Stimulated activated CD4-positive, alpha-beta T cell treated with anti-CD3 and anti-CD28 coated beads, Interleukin-4, amount 100 ng/mL, for 1 hour (primary cell): ENCODE results near the gene ANKIB1.
"Not testable (repeated sequence)": the region's sequence is repeated elsewhere in the genome, so short reads cannot be mapped to it uniquely, and the experiment has no call there.

ENCODE experiments used
- DNase-seq: peaks from one replicate; pipeline ENCODE4 v3.0.0-alpha.2; 2020

Gene ANKIB1

GRCh38 chr7:92415225-92415624 is 169.5 kb downstream of the ANKIB1 start:
- no peak for DNase-seq

DNA sequence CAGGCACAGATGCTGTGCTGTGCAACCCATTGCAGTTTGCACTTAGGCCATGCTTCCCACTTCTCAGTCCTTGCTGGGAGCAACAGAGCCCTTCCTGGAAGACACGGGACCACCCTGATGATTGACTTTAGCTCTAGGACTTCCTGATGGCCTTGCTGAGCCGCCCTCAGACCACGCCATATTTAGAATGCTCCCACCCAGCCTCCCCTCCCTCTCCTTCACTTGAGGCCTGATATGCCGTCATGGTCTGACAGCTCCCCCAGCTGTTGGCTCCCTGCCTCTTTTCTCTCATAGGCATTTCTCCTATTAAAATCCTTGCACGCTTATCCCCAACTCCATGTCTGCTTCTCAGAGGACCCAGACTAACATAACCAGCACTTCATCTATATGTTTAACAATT is 172.1 kb downstream of the ANKIB1 start:
- DNase-seq, result no peak

DNA sequence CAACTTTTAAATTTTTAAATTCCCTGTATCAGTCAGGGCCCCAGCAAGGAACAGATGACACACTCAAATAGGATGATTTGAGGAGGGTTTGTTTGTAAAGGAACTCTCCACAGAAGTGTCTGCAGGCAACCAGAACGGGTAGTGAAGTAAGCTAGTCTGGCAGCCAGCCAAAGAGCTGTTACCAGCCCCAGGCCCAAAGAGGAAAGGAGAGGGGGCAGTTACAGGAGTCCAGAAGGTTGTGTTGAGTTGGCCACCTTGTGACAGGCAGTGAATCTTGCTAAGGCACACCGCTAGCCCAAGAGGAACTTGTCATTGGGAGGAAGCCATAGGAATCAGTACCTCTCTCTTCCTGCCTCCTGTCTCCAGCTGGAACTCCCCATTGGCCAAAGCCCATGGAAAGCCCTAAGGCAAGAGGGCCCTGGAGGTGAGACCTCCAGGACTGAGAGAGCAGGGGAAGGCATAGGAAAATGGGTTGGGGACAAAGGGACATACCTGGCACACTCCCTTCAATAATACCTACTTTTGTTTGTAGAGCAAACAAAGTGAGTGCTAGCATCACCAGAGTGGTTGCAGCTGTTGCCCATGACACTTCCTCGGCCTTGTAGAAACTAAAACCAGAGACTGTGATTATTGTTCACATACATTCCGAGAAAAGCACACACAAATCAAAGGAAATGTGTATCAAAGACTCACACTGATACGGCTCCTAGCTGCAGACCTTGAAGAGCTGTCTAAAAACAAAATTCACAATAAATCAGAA is 176.1 kb downstream of the ANKIB1 start:
- DNase-seq, result no peak

GRCh38 chr7:92422926-92423325 is 177.2 kb downstream of the ANKIB1 start:
- DNase-seq, result no peak

- no peak for DNase-seq
Measured at GRCh38 chr7:92423710-92424131, 177.9 kb downstream of the ANKIB1 start.

- DNase-seq, result no peak
Measured at GRCh38 chr7:92425311-92425947, 179.7 kb downstream of the ANKIB1 start.

DNA sequence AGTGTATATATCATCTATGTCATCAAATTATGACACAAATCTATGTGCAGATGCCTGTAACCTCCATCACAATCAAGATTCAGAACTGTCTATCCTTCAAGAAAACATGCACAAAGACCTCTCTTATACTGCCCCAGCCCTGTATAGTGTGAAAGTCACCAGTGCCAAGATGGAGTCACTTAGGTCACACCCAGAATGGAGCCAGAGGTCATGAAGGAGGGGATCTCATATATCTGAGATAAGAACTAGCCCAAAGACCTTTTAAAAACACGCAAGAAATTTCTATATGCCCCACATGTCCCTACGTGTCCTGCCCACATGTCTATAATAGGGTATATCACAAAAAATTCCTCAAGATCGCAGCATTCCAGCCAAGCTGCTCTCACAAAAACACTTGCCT is 181.4 kb downstream of the ANKIB1 start:
- no peak for DNase-seq

- no peak for DNase-seq
Measured at GRCh38 chr7:92432299-92432946, 186.6 kb downstream of the ANKIB1 start.

- no peak for DNase-seq
Measured at GRCh38 chr7:92433019-92433418, 187.2 kb downstream of the ANKIB1 start.

DNA sequence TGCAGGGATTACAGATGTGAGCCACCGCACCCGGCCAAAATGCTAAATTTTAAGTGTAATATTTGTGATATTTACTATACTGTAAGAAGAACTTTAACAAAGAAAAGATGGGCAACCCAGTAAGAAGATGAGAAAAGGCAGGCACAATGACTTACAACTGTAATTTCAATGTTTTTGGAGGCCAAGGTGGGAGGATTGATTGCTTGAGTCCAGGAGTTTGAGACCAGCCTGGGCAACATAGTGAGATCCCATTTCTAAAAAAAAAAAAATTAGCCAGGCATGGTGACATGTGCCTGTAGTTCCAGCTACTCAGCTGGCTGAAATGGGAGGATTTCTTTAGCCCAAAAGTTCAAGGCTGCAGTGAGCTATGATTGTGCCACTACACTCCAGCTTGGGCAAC is 189.8 kb downstream of the ANKIB1 start:
- no peak for DNase-seq

GRCh38 chr7:92436612-92437445 is 191.1 kb downstream of the ANKIB1 start:
- DNase-seq, result no peak

GRCh38 chr7:92437956-92438491 is 192.2 kb downstream of the ANKIB1 start:
- DNase-seq, result no peak

DNA sequence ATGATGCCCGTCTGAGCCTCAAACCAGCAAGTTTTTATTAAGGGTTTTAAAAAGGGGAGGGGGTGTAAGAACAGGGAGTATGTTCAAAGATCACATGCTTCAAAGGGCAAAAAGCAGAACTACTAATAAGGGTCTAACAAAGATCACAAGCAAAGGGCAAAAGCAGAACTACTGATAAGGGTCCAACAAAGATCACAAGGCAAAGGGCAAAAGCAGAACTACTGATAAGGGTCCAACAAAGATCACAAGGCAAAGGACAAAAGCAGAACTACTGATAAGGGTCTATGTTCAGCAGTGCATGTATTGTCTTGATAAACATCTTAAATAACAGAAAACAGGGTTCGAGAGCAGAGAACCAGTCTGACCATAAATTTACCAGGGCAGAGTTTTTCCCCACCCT is 196.9 kb downstream of the ANKIB1 start:
- DNase-seq, result not testable (repeated sequence)

DNA sequence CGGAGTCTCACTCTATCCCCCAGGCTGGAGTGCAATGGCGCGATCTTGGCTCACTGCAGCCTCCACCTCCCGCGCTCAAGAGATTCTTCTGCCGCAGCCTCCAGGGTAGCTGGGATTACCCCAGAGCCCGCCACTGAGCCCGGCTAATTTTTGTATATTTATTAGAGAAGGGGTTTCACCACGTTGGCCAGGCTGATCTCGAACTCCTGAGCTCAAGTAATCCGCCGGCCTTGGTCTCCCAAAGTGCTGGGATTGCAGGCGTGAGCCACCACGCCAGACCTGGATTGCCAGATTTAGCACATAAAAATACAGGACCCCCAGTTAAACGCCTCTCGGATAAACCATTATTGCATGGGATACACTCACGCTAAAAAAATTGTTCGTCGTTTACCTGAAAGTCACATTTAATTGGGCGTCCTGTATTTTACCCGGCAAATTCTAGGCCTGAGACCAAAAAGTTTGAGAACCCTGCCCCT is 201.1 kb downstream of the ANKIB1 start:
- DNase-seq, result no peak

GRCh38 chr7:92447345-92448204 is 201.8 kb downstream of the ANKIB1 start, which contains the start of gene GATAD1:
TSS of gene GATAD1 (plus strand) at chr7:92447482. CDS start at chr7:92447730, 248 bp downstream.
- DNase-seq, result peak; percentile 74

- peak; percentile 52 for DNase-seq
Measured at GRCh38 chr7:92448205-92448747, 202.5 kb downstream of the ANKIB1 start.
